ENCODE measurements around the gene ARHGEF16.

The ARHGEF16 gene

GRCh38 chr1:3436451-3436850 is 18.0 kb upstream of the ARHGEF16 start:
- DNase-seq (ENCODE audit: low spot score in 2 of 2): no peak
- no peaks in the 10 kb centered on the region for H3K4me1 ChIP-seq
- no peaks in the 10 kb centered on the region for H3K9me3 ChIP-seq
- H3K36me3 ChIP-seq (replicated peaks): no peaks in the 10 kb centered on the region
- no peak overlapping the region for H3K4me3 ChIP-seq
- H3K27me3 ChIP-seq (ENCODE audit: low read depth): peaks cover 38% of the 10 kb centered on the region
- in situ Hi-C loops (cut with MboI; ENCODE audit: low sequenced_read_pairs): no loop called here

DNA sequence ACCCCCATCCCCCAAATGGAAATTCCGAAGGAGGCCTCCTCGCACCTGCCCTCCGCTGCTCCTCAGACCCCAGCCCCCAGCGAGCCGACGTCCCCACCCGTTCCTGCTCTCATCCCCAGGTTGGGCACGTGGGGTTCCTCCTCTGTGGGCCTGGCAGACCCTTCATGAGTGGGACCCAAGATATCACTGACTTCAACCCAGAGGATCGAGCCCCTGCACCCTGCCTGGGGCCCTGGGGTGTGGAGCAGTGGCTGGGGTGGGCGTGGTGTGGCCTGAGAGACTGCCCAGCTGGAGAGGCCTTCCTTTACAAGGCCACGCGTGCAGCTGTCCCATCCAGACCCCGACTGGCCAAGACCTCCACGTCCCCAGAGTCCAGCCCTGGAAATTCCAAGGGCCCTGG is 17.6 kb upstream of the ARHGEF16 start:
- H3K4me1 ChIP-seq: no peaks in the 10 kb centered on the region
- H3K27me3 ChIP-seq (ENCODE audit: low read depth): peaks cover 43% of the 10 kb centered on the region
- no peak for DNase-seq (ENCODE audit: low spot score in 2 of 2)
- no peaks in the 10 kb centered on the region for H3K9me3 ChIP-seq
- H3K36me3 ChIP-seq (replicated peaks): no peaks in the 10 kb centered on the region
- in situ Hi-C loops (cut with MboI; ENCODE audit: low sequenced_read_pairs): no loop called here
- no peak overlapping the region for H3K4me3 ChIP-seq

DNA sequence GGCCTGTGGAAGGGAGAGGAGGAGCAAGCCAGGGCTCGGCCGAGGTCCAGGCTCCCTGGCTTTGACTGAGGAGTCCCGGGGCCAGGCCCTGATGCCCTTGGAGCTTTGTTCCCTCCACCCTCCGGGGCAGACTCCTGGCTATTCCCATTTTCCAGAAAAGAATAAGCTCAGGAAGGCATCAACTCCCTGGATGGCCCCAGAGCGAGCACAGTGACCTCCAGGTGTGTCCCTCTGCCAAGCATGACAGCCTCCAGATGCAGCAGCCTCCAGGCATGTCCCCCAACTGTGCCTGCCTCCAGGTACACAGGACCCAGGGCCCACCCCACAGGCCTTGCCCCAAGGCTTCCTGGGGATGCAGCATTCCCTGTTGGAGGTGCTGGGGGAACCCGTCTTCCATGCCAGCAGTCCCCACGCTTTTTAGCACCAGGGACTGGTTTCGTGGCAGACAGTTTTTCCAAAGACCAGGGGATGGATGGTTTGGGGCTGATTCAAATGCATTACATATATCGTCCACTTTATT is 15.7 kb upstream of the ARHGEF16 start:
- Histone ChIP-seq H3K27me3 (ENCODE audit: low read depth) (peaks cover 57% of the 10 kb centered on the region), H3K9me3 (no peaks in the 10 kb centered on the region), H3K4me3 (no peak overlapping the region), H3K4me1 (no peaks in the 10 kb centered on the region), H3K36me3 (replicated peaks) (no peaks in the 10 kb centered on the region)
- no peak for DNase-seq (ENCODE audit: low spot score in 2 of 2)
- in situ Hi-C loops (cut with MboI; ENCODE audit: low sequenced_read_pairs): no loop called here

DNA sequence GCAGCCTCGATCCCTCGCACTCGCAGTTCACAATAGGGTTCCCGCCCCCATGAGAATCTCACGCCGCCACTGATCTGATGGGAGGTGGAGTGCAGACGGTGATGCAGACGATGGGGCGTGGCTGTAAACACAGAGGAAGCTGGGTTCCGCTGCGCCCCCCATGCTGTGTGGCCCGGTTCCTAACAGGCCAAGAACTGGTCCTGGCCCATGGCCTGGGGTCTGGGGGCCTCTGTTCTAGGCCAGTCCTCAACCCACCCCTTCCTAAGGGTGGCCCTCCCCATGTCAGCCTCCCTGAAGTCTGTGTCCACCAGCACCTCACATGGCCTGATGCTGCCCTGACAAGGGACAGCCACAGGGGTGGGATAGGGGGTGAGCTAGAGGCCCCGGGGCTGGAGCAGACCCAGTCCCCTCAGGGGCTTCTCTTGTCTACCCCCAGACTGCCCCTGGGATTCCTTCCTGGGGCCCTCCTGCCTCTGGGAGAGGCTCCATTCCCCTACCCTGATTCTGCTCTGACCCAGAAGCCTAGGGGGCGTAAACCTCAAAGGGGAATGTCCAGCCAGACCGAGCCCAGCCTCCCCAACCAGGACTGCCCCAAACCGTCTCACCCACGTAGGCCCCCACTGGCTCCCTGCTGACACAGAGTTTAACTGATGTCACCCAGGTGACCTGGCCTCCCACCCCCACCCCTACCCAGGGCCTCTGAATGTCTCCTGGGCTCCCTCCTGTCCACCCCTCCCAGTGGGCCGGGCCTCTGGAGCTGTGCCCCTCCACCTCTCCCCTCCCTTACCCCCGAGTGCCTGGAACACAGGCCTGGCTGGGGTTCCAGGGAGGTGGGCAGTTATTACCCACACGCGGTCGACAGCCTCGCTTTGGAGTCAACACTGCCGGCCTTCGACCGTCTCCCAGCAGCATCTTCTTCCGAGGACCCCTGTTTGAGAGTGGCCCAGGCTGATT is 14.8 kb upstream of the ARHGEF16 start:
- Histone ChIP-seq H3K9me3 (no peaks in the 10 kb centered on the region), H3K4me3 (no peak overlapping the region), H3K27me3 (ENCODE audit: low read depth) (peaks cover 54% of the 10 kb centered on the region), H3K36me3 (replicated peaks) (no peaks in the 10 kb centered on the region), H3K4me1 (no peaks in the 10 kb centered on the region)
- no peak for DNase-seq (ENCODE audit: low spot score in 2 of 2)
- in situ Hi-C loops (cut with MboI; ENCODE audit: low sequenced_read_pairs): no loop called here

DNA sequence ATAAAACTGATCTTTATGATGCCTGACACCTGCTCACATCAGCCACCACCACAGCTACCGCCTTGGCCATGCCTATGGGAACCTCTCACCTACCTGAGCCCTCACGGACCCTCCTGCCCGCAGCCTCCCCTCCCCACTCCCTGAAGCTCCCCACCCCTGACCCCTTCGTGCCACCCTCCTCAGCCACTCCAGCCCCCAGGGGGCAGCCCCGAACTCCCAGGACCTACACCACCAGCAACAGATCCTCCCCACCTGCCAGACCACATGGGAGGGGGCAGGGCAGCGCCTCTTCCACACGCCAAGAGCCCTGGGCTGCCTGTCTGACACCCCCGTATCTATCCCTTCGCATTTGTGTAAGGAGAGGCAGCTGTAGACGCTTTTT is 14.2 kb upstream of the ARHGEF16 start:
- no peaks in the 10 kb centered on the region for H3K4me1 ChIP-seq
- H3K27me3 ChIP-seq (ENCODE audit: low read depth): peaks cover 50% of the 10 kb centered on the region
- H3K4me3 ChIP-seq: no peak overlapping the region
- in situ Hi-C loops (cut with MboI; ENCODE audit: low sequenced_read_pairs): no loop called here
- no peaks in the 10 kb centered on the region for H3K36me3 ChIP-seq (replicated peaks)
- no peaks in the 10 kb centered on the region for H3K9me3 ChIP-seq
- DNase-seq (ENCODE audit: low spot score in 2 of 2): no peak

- H3K9me3 ChIP-seq: no peaks in the 10 kb centered on the region
- in situ Hi-C loops (cut with MboI; ENCODE audit: low sequenced_read_pairs): no loop called here
- H3K36me3 ChIP-seq (replicated peaks): no peaks in the 10 kb centered on the region
- H3K27me3 ChIP-seq (ENCODE audit: low read depth): peaks cover 45% of the 10 kb centered on the region
- no peak for DNase-seq (ENCODE audit: low spot score in 2 of 2)
- no peaks in the 10 kb centered on the region for H3K4me1 ChIP-seq
- H3K4me3 ChIP-seq: no peak overlapping the region
Observed at GRCh38 chr1:3440711-3441409, 13.6 kb upstream of the ARHGEF16 start.

- no peaks in the 10 kb centered on the region for H3K4me1 ChIP-seq
- in situ Hi-C loops (cut with MboI; ENCODE audit: low sequenced_read_pairs): no loop called here
- H3K9me3 ChIP-seq: peaks cover 3% of the 10 kb centered on the region; the same call in 1 of the 2 replicates
- H3K36me3 ChIP-seq (replicated peaks): no peaks in the 10 kb centered on the region
- no peak overlapping the region for H3K4me3 ChIP-seq
- peaks cover 41% of the 10 kb centered on the region for H3K27me3 ChIP-seq (ENCODE audit: low read depth)
- no peak for DNase-seq (ENCODE audit: low spot score in 2 of 2)
Observed at GRCh38 chr1:3441410-3441847, 13.0 kb upstream of the ARHGEF16 start.

- in situ Hi-C loops (cut with MboI; ENCODE audit: low sequenced_read_pairs): no loop called here
- DNase-seq (ENCODE audit: low spot score in 2 of 2): no peak
- Histone ChIP-seq H3K36me3 (replicated peaks) (no peaks in the 10 kb centered on the region), H3K9me3 (peaks cover 3% of the 10 kb centered on the region; the same call in 1 of the 2 replicates), H3K4me1 (no peaks in the 10 kb centered on the region), H3K27me3 (ENCODE audit: low read depth) (peaks cover 41% of the 10 kb centered on the region), H3K4me3 (no peak overlapping the region)
Observed at GRCh38 chr1:3441880-3442279, 12.6 kb upstream of the ARHGEF16 start.

DNA sequence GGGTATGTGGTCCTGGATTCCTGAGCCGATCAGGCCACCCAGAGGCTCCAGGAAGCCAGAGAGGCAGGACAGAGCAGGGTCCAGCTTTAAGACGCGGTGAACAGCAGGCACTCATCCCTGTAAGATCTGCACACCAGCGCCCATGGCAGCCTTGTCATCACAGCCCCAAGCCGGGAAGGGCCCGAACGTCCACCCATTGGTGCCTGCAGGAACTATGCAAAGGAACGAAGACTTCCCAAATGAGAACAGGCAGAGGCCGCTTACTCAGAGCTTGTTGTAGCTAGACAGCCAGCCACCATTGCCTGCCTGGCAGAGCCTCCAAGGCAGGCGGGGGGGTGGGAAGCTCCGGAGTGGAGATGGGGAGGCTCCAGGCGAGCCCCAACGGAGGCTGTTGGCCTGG is 12.1 kb upstream of the ARHGEF16 start:
- no peaks in the 10 kb centered on the region for H3K4me1 ChIP-seq
- DNase-seq (ENCODE audit: low spot score in 2 of 2): no peak
- H3K36me3 ChIP-seq (replicated peaks): no peaks in the 10 kb centered on the region
- in situ Hi-C loops (cut with MboI; ENCODE audit: low sequenced_read_pairs): no loop called here
- peaks cover 3% of the 10 kb centered on the region; the same call in 1 of the 2 replicates for H3K9me3 ChIP-seq
- no peak overlapping the region for H3K4me3 ChIP-seq
- peaks cover 37% of the 10 kb centered on the region for H3K27me3 ChIP-seq (ENCODE audit: low read depth)

DNA sequence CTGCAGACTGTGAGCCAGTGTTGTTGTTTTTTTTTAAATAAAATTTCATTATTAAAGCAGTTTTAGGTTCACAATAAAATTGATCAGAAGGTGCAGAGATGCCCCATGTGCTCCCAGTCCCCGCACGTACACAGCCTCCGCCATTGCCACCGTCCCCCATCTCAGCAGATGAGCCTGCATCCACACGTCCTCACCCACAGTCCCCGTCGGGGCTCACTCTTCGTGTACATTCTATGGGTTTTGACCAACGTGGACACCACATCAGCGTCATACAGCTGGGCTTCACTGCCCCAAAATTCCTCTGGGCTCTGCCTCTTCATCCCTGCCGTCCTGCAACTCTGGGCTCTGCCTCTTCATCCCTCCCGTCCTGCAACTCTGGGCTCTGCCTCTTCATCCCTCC is 11.6 kb upstream of the ARHGEF16 start:
- H3K9me3 ChIP-seq: peaks cover 3% of the 10 kb centered on the region; the same call in 1 of the 2 replicates
- in situ Hi-C loops (cut with MboI; ENCODE audit: low sequenced_read_pairs): no loop called here
- H3K4me1 ChIP-seq: no peaks in the 10 kb centered on the region
- peaks cover 37% of the 10 kb centered on the region for H3K27me3 ChIP-seq (ENCODE audit: low read depth)
- no peaks in the 10 kb centered on the region for H3K36me3 ChIP-seq (replicated peaks)
- no peak for DNase-seq (ENCODE audit: low spot score in 2 of 2)
- H3K4me3 ChIP-seq: no peak overlapping the region

- H3K36me3 ChIP-seq (replicated peaks): no peaks in the 10 kb centered on the region
- no peak for DNase-seq (ENCODE audit: low spot score in 2 of 2)
- H3K4me1 ChIP-seq: no peaks in the 10 kb centered on the region
- H3K27me3 ChIP-seq (ENCODE audit: low read depth): peaks cover 35% of the 10 kb centered on the region
- peaks cover 3% of the 10 kb centered on the region; the same call in 1 of the 2 replicates for H3K9me3 ChIP-seq
- no peak overlapping the region for H3K4me3 ChIP-seq
- in situ Hi-C loops (cut with MboI; ENCODE audit: low sequenced_read_pairs): no loop called here
Observed at GRCh38 chr1:3443807-3444206, 10.7 kb upstream of the ARHGEF16 start.

GRCh38 chr1:3444298-3444697 is 10.2 kb upstream of the ARHGEF16 start:
- DNase-seq (ENCODE audit: low spot score in 2 of 2): no peak
- no peaks in the 10 kb centered on the region for H3K4me1 ChIP-seq
- H3K9me3 ChIP-seq: peaks cover 3% of the 10 kb centered on the region; the same call in 1 of the 2 replicates
- in situ Hi-C loops (cut with MboI; ENCODE audit: low sequenced_read_pairs): no loop called here
- H3K4me3 ChIP-seq: no peak overlapping the region
- no peaks in the 10 kb centered on the region for H3K36me3 ChIP-seq (replicated peaks)
- peaks cover 36% of the 10 kb centered on the region for H3K27me3 ChIP-seq (ENCODE audit: low read depth)

GRCh38 chr1:3444736-3445135 is 9.7 kb upstream of the ARHGEF16 start:
- peaks cover 40% of the 10 kb centered on the region for H3K27me3 ChIP-seq (ENCODE audit: low read depth)
- no peaks in the 10 kb centered on the region for H3K4me1 ChIP-seq
- no peak for DNase-seq (ENCODE audit: low spot score in 2 of 2)
- H3K4me3 ChIP-seq: no peak overlapping the region
- in situ Hi-C loops (cut with MboI; ENCODE audit: low sequenced_read_pairs): no loop called here
- no peaks in the 10 kb centered on the region for H3K36me3 ChIP-seq (replicated peaks)
- peaks cover 3% of the 10 kb centered on the region; the same call in 1 of the 2 replicates for H3K9me3 ChIP-seq

All from HAP-1 (cell line).